Liver (tissue), 9 donors: ENCODE results near the gene EDDM3A. TPM values are rescaled to one million over a fixed set of nuclear protein-coding genes. Genes with fewer than 3 reads are reported as not detected.
"Not testable (repeated sequence)": the region's sequence is repeated elsewhere in the genome, so short reads cannot be mapped to it uniquely, and the experiment has no call there.

Experiments
- DNase-seq: peaks from one replicate; pipeline ENCODE4 v3.0.0-alpha.2; 2017; ENCODE audit warnings: low spot score
- H3K27ac ChIP-seq, 2 donors: one replicate each; pipeline ENCODE4 v1.7.0; 2013; ENCODE audit warnings: inconsistent platforms in 2 of 2, low read length in 2 of 2, control low read depth in 1 of 2, low read depth in 1 of 2, mild to moderate bottlenecking in 1 of 2
- H3K27me3 ChIP-seq, 4 donors: one replicate each; pipeline versions ENCODE4 v1.6.1 to v1.7.0; 2013; ENCODE audit warnings: low read length in 3 of 4, inconsistent platforms in 1 of 4, mild to moderate bottlenecking in 1 of 4, moderate library complexity in 1 of 4; ENCODE audit not compliant: control insufficient read depth in 4 of 4, insufficient read depth in 4 of 4
- H3K36me3 ChIP-seq, 4 donors: one replicate each; pipeline versions ENCODE4 v1.6.1 to v1.7.0; 2013; ENCODE audit warnings: low read length in 3 of 4, mild to moderate bottlenecking in 3 of 4, low read depth in 1 of 4, moderate library complexity in 1 of 4; ENCODE audit not compliant: control insufficient read depth in 4 of 4, insufficient read depth in 3 of 4
- H3K4me1 ChIP-seq, 4 donors: one replicate each; pipeline versions ENCODE4 v1.6.1 to v1.7.0; 2013; ENCODE audit warnings: low read length in 3 of 4, mild to moderate bottlenecking in 3 of 4, moderate library complexity in 1 of 4; ENCODE audit not compliant: control insufficient read depth in 4 of 4, insufficient read depth in 4 of 4
- H3K4me3 ChIP-seq, 3 donors: one replicate each; pipeline versions ENCODE4 v1.6.1 to v1.7.0; 2013; ENCODE audit warnings: low read length in 3 of 3, control low read depth in 1 of 3, low read depth in 1 of 3, mild to moderate bottlenecking in 1 of 3
- H3K9ac ChIP-seq, 2 donors: one replicate each; pipeline ENCODE4 v1.7.0; 2013; ENCODE audit warnings: low read length in 2 of 2, mild to moderate bottlenecking in 2 of 2, moderate library complexity in 2 of 2, control low read depth in 1 of 2, low read depth in 1 of 2
- H3K9me3 ChIP-seq, 4 donors: one replicate each; pipeline versions ENCODE4 v1.6.1 to v1.7.0; 2013; ENCODE audit warnings: low read length in 3 of 4; ENCODE audit not compliant: control insufficient read depth in 4 of 4
- FOXA1 ChIP-seq: IDR thresholded peaks from 2 replicates; pipeline ENCODE4 v1.6.1; 2016; ENCODE audit warnings: antibody characterized with exemption
- FOXA2 ChIP-seq: IDR thresholded peaks from 2 replicates; pipeline ENCODE4 v1.6.1; 2016; ENCODE audit warnings: antibody characterized with exemption
- GABPA ChIP-seq, 2 donors: IDR thresholded peaks in 1 of 2; conservative IDR thresholded peaks in 1 of 2; 2 replicates each; pipeline ENCODE4 v1.6.1; 2016; ENCODE audit warnings: antibody characterized with exemption in 2 of 2, mild to moderate bottlenecking in 1 of 2, moderate library complexity in 1 of 2
- HNF4A ChIP-seq, 2 donors: conservative IDR thresholded peaks; 2 replicates each; pipeline ENCODE4 v1.6.1; 2016; ENCODE audit warnings: antibody characterized with exemption in 2 of 2, mild to moderate bottlenecking in 2 of 2
- HNF4G ChIP-seq: IDR thresholded peaks from 2 replicates; pipeline ENCODE4 v1.6.1; 2016; ENCODE audit warnings: antibody characterized with exemption
- JUND ChIP-seq, 2 donors: IDR thresholded peaks; 2 replicates each; pipeline ENCODE4 v1.6.1; 2016; ENCODE audit warnings: antibody characterized with exemption in 2 of 2
- NR2F2 ChIP-seq: IDR thresholded peaks from 2 replicates; pipeline ENCODE4 v1.6.1; 2016; ENCODE audit warnings: antibody characterized with exemption
- RAD21 ChIP-seq, 2 donors: IDR thresholded peaks; 2 replicates each; pipeline ENCODE4 v1.6.1; 2016; ENCODE audit warnings: antibody characterized with exemption in 2 of 2, mild to moderate bottlenecking in 2 of 2
- SP1 ChIP-seq: IDR thresholded peaks from 2 replicates; pipeline ENCODE4 v1.6.1; 2018; ENCODE audit warnings: antibody characterized with exemption, mild to moderate bottlenecking
- TAF1 ChIP-seq: conservative IDR thresholded peaks from 2 replicates; pipeline ENCODE4 v1.6.1; 2016; ENCODE audit warnings: antibody characterized with exemption, mild to moderate bottlenecking
- YY1 ChIP-seq: IDR thresholded peaks from 2 replicates; pipeline ENCODE4 v1.6.1; 2016; ENCODE audit warnings: antibody characterized with exemption, mild to moderate bottlenecking
- WGBS: extraction: QIAGEN DNeasy Blood & Tissue Kit; methylation state at CpG from one replicate; pipeline ENCODE4 v1.1.7; 2013; 5-methylcytosine and 5-hydroxymethylcytosine counted together
- polyA plus RNA-seq, 2 donors: library from polyadenylated mRNA; stranded (reverse) in 1 of 2; unstranded in 1 of 2; fragments of 200-250 nt in 1 of 2; fragments of >200 nt in 1 of 2; fragmentation: Nextera tagmentation in 1 of 2; extraction: Ambion mirVana in 1 of 2; gene quantifications; one replicate each; pipeline versions ENCODE4 v1.2.1 to v1.2.3, GENCODE V29; 2013 to 2015
- total RNA-seq, 2 donors: library from RNA; depleted of rRNA; stranded (reverse); fragments of >200 nt; gene quantifications; one replicate each; pipeline ENCODE4 v1.2.3, GENCODE V29; 2014
- TF ChIP-seq, protein P1 (sequence below): IDR thresholded peaks from 2 replicates; pipeline ENCODE4 v1.6.1; 2016; ENCODE audit warnings: antibody characterized with exemption
- TF ChIP-seq, protein P2 (sequence below): fragments of 150-350 bp; IDR thresholded peaks from 2 replicates; pipeline ENCODE4 v1.5.1; 2017; ENCODE audit warnings: improper control_type of control experiment, low read depth, low read length; ENCODE audit not compliant: missing input control
- TF ChIP-seq, protein P3 (sequence below): IDR thresholded peaks from 2 replicates; pipeline ENCODE4 v1.6.1; 2016; ENCODE audit warnings: antibody characterized with exemption
- TF ChIP-seq, protein P4 (sequence below): IDR thresholded peaks from 2 replicates; pipeline ENCODE4 v1.6.1; 2016; ENCODE audit warnings: antibody characterized with exemption
- TF ChIP-seq, protein P5 (sequence below): IDR thresholded peaks from 2 replicates; pipeline ENCODE4 v1.6.1; 2016; ENCODE audit warnings: antibody characterized with exemption, mild to moderate bottlenecking
- donor health status: healthy.
- donor health status: healthy.
- donor health status: healthy.
- donor health status: healthy.
- donor health status: healthy.

The EDDM3A gene
- total and polyA plus RNA-seq, 4 donors = not detected

DNA sequence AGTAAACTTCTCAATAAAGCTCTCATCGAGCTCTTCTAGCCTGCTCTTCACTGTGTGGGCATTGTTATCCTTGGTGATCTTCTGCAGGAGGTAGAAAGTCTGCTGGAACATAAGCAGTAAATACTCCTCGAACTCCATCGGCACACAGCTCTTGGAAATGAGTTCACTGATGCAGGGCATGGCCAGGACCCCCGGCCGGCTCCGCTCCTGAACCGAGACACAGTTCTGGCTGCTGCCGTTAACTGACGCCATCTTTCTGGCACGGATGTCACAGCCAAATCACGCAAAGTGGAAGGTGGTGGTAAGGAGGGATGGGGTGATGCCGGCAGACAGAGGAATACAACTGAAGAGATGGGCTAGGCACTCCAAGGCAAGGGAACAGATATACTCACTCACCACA, 23.7 kb upstream of the EDDM3A start:
- H3K4me3 ChIP-seq = no peak overlapping the region
- H3K9ac ChIP-seq = no peak overlapping the region
- H3K9me3 ChIP-seq = no peaks in the 10 kb centered on the region
- H3K27ac ChIP-seq = no peak overlapping the region
- no peak for DNase-seq
- peaks cover 0 to 10% (median 0%) of the 10 kb centered on the region in 4 donors for H3K27me3 ChIP-seq
- no peak for TF ChIP-seq HNF4G
- no peak for TF ChIP-seq FOXA2
- TF ChIP-seq NR2F2 = no peak
- TF ChIP-seq, protein P1, sequence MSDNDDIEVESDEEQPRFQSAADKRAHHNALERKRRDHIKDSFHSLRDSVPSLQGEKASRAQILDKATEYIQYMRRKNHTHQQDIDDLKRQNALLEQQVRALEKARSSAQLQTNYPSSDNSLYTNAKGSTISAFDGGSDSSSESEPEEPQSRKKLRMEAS = no peak
- TF ChIP-seq TAF1 = no peak
- TF ChIP-seq SP1 = no peak
- TF ChIP-seq, protein P2, sequence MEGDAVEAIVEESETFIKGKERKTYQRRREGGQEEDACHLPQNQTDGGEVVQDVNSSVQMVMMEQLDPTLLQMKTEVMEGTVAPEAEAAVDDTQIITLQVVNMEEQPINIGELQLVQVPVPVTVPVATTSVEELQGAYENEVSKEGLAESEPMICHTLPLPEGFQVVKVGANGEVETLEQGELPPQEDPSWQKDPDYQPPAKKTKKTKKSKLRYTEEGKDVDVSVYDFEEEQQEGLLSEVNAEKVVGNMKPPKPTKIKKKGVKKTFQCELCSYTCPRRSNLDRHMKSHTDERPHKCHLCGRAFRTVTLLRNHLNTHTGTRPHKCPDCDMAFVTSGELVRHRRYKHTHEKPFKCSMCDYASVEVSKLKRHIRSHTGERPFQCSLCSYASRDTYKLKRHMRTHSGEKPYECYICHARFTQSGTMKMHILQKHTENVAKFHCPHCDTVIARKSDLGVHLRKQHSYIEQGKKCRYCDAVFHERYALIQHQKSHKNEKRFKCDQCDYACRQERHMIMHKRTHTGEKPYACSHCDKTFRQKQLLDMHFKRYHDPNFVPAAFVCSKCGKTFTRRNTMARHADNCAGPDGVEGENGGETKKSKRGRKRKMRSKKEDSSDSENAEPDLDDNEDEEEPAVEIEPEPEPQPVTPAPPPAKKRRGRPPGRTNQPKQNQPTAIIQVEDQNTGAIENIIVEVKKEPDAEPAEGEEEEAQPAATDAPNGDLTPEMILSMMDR = no peak
- TF ChIP-seq, protein P3, sequence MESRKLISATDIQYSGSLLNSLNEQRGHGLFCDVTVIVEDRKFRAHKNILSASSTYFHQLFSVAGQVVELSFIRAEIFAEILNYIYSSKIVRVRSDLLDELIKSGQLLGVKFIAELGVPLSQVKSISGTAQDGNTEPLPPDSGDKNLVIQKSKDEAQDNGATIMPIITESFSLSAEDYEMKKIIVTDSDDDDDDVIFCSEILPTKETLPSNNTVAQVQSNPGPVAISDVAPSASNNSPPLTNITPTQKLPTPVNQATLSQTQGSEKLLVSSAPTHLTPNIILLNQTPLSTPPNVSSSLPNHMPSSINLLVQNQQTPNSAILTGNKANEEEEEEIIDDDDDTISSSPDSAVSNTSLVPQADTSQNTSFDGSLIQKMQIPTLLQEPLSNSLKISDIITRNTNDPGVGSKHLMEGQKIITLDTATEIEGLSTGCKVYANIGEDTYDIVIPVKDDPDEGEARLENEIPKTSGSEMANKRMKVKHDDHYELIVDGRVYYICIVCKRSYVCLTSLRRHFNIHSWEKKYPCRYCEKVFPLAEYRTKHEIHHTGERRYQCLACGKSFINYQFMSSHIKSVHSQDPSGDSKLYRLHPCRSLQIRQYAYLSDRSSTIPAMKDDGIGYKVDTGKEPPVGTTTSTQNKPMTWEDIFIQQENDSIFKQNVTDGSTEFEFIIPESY = no peak
- no peak for TF ChIP-seq YY1
- no peak for TF ChIP-seq HNF4A (conservative IDR thresholded peaks at IDR 0.05)
- TF ChIP-seq, protein P4, sequence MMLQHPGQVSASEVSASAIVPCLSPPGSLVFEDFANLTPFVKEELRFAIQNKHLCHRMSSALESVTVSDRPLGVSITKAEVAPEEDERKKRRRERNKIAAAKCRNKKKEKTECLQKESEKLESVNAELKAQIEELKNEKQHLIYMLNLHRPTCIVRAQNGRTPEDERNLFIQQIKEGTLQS = no peak
- TF ChIP-seq FOXA1 = no peak
- TF ChIP-seq GABPA (IDR thresholded peaks at IDR 0.05 in 1 of 2, conservative IDR thresholded peaks at IDR 0.05 in 1 of 2) = no peak
- no peak for TF ChIP-seq RAD21 (IDR thresholded peaks at IDR 0.05)
- no peak for TF ChIP-seq JUND (IDR thresholded peaks at IDR 0.05)
- H3K36me3 ChIP-seq = no peaks in the 10 kb centered on the region
- WGBS = 89% methylated on average over 12 of the region's 12 CpGs
- no peaks in the 10 kb centered on the region for H3K4me1 ChIP-seq

DNA sequence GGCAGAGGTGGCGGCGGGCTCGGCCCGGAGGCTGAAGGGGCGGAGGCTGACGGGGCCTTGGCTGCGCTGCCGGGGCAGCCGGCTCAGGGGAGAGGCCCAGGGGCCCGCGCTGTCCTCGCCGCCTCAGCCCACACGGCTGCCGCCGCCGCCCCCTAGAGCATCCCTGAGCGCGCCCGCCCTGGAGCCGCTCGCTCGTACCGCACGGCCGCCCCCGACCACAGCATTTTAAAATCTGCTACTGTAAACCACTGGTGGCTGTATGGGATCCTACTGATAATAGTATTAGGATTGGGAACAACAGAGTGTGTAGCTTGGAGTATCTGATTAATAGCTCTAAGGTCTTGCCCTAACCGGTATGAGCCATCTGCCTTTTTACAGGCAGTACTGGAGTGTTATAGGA, 22.2 kb upstream of the EDDM3A start:
- WGBS = 22% methylated on average over 28 of the region's 28 CpGs
- no peak overlapping the region for H3K9ac ChIP-seq
- TF ChIP-seq, protein P2 = no peak
- TF ChIP-seq HNF4A (conservative IDR thresholded peaks at IDR 0.05) (no peak), FOXA2 (no peak), FOXA1 (no peak), YY1 (no peak), TAF1 (no peak), JUND (IDR thresholded peaks at IDR 0.05) (no peak), HNF4G (no peak), SP1 (no peak)
- TF ChIP-seq, protein P5, sequence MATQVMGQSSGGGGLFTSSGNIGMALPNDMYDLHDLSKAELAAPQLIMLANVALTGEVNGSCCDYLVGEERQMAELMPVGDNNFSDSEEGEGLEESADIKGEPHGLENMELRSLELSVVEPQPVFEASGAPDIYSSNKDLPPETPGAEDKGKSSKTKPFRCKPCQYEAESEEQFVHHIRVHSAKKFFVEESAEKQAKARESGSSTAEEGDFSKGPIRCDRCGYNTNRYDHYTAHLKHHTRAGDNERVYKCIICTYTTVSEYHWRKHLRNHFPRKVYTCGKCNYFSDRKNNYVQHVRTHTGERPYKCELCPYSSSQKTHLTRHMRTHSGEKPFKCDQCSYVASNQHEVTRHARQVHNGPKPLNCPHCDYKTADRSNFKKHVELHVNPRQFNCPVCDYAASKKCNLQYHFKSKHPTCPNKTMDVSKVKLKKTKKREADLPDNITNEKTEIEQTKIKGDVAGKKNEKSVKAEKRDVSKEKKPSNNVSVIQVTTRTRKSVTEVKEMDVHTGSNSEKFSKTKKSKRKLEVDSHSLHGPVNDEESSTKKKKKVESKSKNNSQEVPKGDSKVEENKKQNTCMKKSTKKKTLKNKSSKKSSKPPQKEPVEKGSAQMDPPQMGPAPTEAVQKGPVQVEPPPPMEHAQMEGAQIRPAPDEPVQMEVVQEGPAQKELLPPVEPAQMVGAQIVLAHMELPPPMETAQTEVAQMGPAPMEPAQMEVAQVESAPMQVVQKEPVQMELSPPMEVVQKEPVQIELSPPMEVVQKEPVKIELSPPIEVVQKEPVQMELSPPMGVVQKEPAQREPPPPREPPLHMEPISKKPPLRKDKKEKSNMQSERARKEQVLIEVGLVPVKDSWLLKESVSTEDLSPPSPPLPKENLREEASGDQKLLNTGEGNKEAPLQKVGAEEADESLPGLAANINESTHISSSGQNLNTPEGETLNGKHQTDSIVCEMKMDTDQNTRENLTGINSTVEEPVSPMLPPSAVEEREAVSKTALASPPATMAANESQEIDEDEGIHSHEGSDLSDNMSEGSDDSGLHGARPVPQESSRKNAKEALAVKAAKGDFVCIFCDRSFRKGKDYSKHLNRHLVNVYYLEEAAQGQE = no peak
- H3K27me3 ChIP-seq = peaks cover 0 to 10% (median 0%) of the 10 kb centered on the region in 4 donors
- H3K4me3 ChIP-seq = no peak overlapping the region
- no peak for DNase-seq
- no peaks in the 10 kb centered on the region for H3K4me1 ChIP-seq
- H3K9me3 ChIP-seq = no peaks in the 10 kb centered on the region
- no peak overlapping the region for H3K27ac ChIP-seq
- H3K36me3 ChIP-seq = no peaks in the 10 kb centered on the region

DNA sequence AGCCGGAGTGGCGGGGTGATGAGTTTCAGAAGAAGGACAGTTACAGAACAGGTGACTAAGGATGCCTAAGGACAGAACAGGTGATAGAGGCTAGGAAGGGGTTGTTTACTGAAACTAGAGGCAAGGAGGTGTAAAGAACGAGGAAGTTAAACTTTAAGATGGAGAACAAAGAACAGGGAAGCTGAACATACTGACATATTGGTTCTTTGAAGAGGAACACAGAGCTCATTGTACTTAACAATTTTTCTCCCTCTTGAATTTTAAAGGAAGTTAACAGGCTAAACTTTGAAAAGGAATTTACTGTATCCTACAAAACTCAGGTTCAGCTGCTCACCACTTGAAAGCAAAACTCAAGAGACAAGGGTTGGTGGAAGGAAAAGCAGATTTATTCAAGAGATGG, 19.6 kb upstream of the EDDM3A start:
- H3K9ac ChIP-seq, H3K4me3 ChIP-seq, H3K4me1 ChIP-seq, H3K27ac ChIP-seq, H3K36me3 ChIP-seq, DNase-seq, H3K9me3 ChIP-seq: not testable (repeated sequence)
- H3K27me3 ChIP-seq = peaks cover 0 to 10% (median 0%) of the 10 kb centered on the region in 4 donors
- WGBS = 83% methylated on average over 3 of the region's 3 CpGs
